Thyroid gland (tissue), 4 donors: ENCODE measurements around the gene SPINK9. TPM values are rescaled to one million over a fixed set of nuclear protein-coding genes. Genes with fewer than 3 reads are reported as not detected.

ENCODE experiments used
- DNase-seq, 2 donors: peaks; one replicate each; pipeline ENCODE4 v3.0.0-alpha.2; 2019
- H3K27ac ChIP-seq, 3 donors: fragments of 200-600 bp; sonication (generic); 1 replicate in 2 of 3; 2 replicates in 1 of 3; pipeline ENCODE4 v1.5.1; 2016 to 2019; ENCODE audit warnings: mild to moderate bottlenecking in 1 of 3, moderate library complexity in 1 of 3
- H3K27me3 ChIP-seq: fragments of 200-600 bp; sonication (generic); one replicate; pipeline ENCODE4 v1.5.1; 2019
- H3K36me3 ChIP-seq, 2 donors: fragments of 200-600 bp; sonication (generic); one replicate each; pipeline ENCODE4 v1.5.1; 2016 to 2019
- H3K4me1 ChIP-seq, 2 donors: fragments of 200-600 bp; sonication (generic); one replicate each; pipeline ENCODE4 v1.5.1; 2017 to 2019
- H3K4me3 ChIP-seq, 3 donors: fragments of 200-600 bp; sonication (generic); replicated peaks in 1 of 3; 1 replicate in 2 of 3; 2 replicates in 1 of 3; pipeline ENCODE4 v1.5.1; 2016; ENCODE audit warnings: mild to moderate bottlenecking in 1 of 3
- H3K9me3 ChIP-seq: fragments of 200-600 bp; sonication (generic); one replicate; pipeline ENCODE4 v1.5.1; 2017
- POLR2A ChIP-seq, 2 donors: fragments of 450-650 bp; IDR thresholded peaks; one replicate each; pipeline ENCODE4 v1.6.1; 2017; ENCODE audit warnings: antibody characterized with exemption in 2 of 2, mild to moderate bottlenecking in 2 of 2, moderate library complexity in 1 of 2
- WGBS, 2 donors: methylation state at CpG; one replicate each; pipeline ENCODE4 v1.1.5; 2017; 5-methylcytosine and 5-hydroxymethylcytosine counted together
- intact Hi-C: fragments of 100-400 bp; cut with DNase I; formaldehyde crosslinking; loops from one replicate; pipeline ENCODE4 v1.15.1; 2023
- total RNA-seq, 4 donors: library from RNA; depleted of rRNA; stranded (reverse); fragments of >200 nt; gene quantifications; one replicate each; pipeline ENCODE4 v1.2.3, GENCODE V29; 2016
- TF ChIP-seq, protein P1 (sequence below), 6 experiments: fragments of 200-600 bp in 3 of 6; fragments of 450-650 bp in 3 of 6; sonication (generic) in 3 of 6; IDR thresholded peaks; one replicate each; pipeline ENCODE4 v1.5.1; 2016 to 2019; ENCODE audit warnings: antibody characterized with exemption in 6 of 6, mild to moderate bottlenecking in 2 of 6, inconsistent platforms in 1 of 6, moderate library complexity in 1 of 6

Gene SPINK9
- total RNA-seq, 4 donors from 2014 or later, result not detected

GRCh38 chr5:148343603-148344487, 8.5 kb downstream of the SPINK9 start:
- intact Hi-C loops, result no loop called here
- no peak for DNase-seq
- H3K9me3 ChIP-seq, result no peaks in the 10 kb centered on the region
- H3K4me1 ChIP-seq, result peaks cover 0 to 4% of the 10 kb centered on the region in 2 donors
- no peaks in the 10 kb centered on the region for H3K36me3 ChIP-seq
- TF ChIP-seq, protein P1, sequence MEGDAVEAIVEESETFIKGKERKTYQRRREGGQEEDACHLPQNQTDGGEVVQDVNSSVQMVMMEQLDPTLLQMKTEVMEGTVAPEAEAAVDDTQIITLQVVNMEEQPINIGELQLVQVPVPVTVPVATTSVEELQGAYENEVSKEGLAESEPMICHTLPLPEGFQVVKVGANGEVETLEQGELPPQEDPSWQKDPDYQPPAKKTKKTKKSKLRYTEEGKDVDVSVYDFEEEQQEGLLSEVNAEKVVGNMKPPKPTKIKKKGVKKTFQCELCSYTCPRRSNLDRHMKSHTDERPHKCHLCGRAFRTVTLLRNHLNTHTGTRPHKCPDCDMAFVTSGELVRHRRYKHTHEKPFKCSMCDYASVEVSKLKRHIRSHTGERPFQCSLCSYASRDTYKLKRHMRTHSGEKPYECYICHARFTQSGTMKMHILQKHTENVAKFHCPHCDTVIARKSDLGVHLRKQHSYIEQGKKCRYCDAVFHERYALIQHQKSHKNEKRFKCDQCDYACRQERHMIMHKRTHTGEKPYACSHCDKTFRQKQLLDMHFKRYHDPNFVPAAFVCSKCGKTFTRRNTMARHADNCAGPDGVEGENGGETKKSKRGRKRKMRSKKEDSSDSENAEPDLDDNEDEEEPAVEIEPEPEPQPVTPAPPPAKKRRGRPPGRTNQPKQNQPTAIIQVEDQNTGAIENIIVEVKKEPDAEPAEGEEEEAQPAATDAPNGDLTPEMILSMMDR (IDR thresholded peaks at IDR 0.05), result no peak
- no peak for TF ChIP-seq POLR2A (IDR thresholded peaks at IDR 0.05)
- H3K27ac ChIP-seq, result no peak overlapping the region
- H3K4me3 ChIP-seq, result no peak overlapping the region
- no peaks in the 10 kb centered on the region for H3K27me3 ChIP-seq
- WGBS, 2 donors, result 81 to 84% methylated on average over 7 of the region's 7 CpGs

DNA sequence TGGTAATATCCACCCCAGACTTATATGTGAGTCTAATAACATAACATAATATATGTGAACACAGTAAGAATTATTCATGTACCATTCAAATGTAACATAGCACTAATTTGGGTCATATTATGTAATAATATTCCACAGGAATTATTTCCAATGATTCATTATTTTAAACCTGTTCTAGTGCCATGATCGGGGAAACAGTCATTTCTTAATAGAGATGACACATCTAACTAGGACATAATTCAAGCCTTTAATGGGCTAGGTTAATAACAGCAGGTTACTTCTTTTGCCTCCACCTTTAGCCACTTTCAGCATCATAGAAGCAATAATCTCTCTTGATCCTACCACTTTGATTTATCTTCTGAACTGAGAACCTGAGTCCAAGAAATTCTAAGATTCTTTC, 12.3 kb downstream of the SPINK9 start:
- intact Hi-C loops, result no loop called here
- no peak overlapping the region for H3K27ac ChIP-seq
- TF ChIP-seq POLR2A (IDR thresholded peaks at IDR 0.05), result no peak
- TF ChIP-seq, protein P1 (IDR thresholded peaks at IDR 0.05), result no peak
- peaks cover 0 to 4% of the 10 kb centered on the region in 2 donors for H3K4me1 ChIP-seq
- no peak overlapping the region for H3K4me3 ChIP-seq
- no peaks in the 10 kb centered on the region for H3K27me3 ChIP-seq
- no peaks in the 10 kb centered on the region for H3K36me3 ChIP-seq
- 89 to 95% methylated on average over 1 of the region's 1 CpG for WGBS, 2 donors
- DNase-seq, result no peak
- no peaks in the 10 kb centered on the region for H3K9me3 ChIP-seq

DNA sequence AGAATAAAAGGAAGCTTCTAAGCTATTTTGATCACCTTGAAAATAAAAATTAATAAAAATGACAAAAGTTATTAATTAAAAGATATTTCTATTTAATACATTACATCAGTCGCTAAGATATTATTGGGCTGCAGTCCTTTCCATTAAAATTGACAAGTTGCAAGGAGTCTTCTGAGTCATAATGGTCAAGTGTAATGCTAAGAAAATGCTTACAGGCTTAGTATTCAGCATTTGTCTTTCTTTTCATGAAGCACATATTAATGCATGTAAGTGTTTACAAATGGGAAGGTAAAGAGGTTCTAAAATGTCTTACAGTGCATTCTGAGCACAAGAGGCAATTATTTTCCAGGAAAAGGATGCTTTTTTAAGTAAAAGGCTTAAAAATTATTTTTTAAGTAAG, 17.3 kb downstream of the SPINK9 start:
- WGBS, 2 donors, result 94 to 97% methylated on average over 1 of the region's 1 CpG
- intact Hi-C loops, result no loop called here
- no peak for DNase-seq
- no peak for TF ChIP-seq POLR2A (IDR thresholded peaks at IDR 0.05)
- TF ChIP-seq, protein P1 (IDR thresholded peaks at IDR 0.05), result no peak
- Histone ChIP-seq H3K36me3 (no peaks in the 10 kb centered on the region), H3K27me3 (no peaks in the 10 kb centered on the region), H3K27ac (no peak overlapping the region), H3K9me3 (no peaks in the 10 kb centered on the region), H3K4me1 (no peaks in the 10 kb centered on the region), H3K4me3 (no peak overlapping the region)

- no peaks in the 10 kb centered on the region for H3K4me1 ChIP-seq
- no peaks in the 10 kb centered on the region for H3K9me3 ChIP-seq
- TF ChIP-seq POLR2A (IDR thresholded peaks at IDR 0.05), result no peak
- TF ChIP-seq, protein P1 (IDR thresholded peaks at IDR 0.05), result no peak
- H3K27ac ChIP-seq, result no peak overlapping the region
- 96 to 97% methylated on average over 2 of the region's 2 CpGs for WGBS, 2 donors
- H3K36me3 ChIP-seq, result no peaks in the 10 kb centered on the region
- intact Hi-C loops, result no loop called here
- no peak overlapping the region for H3K4me3 ChIP-seq
- DNase-seq, result no peak
- H3K27me3 ChIP-seq, result no peaks in the 10 kb centered on the region
Observed at GRCh38 chr5:148353634-148354033, 18.3 kb downstream of the SPINK9 start.

GRCh38 chr5:148364343-148364742, 29.0 kb downstream of the SPINK9 start:
- DNase-seq, result no peak
- Histone ChIP-seq H3K27me3 (no peaks in the 10 kb centered on the region), H3K4me3 (no peak overlapping the region), H3K36me3 (no peaks in the 10 kb centered on the region), H3K4me1 (no peaks in the 10 kb centered on the region), H3K9me3 (no peaks in the 10 kb centered on the region), H3K27ac (no peak overlapping the region)
- intact Hi-C loops, result no loop called here
- TF ChIP-seq, protein P1 (IDR thresholded peaks at IDR 0.05), result no peak
- no peak for TF ChIP-seq POLR2A (IDR thresholded peaks at IDR 0.05)
